PC-3 (cell line): ENCODE data around the gene RACK1. TPM values are rescaled to one million over a fixed set of nuclear protein-coding genes. Genes with fewer than 3 reads are reported as not detected.

Experiments used
- ATAC-seq: fragments of 200-7000 bp; cut with Tn5 transposase; 2 replicates; pipeline ENCODE4 v1.9.1; 2020; ENCODE audit warnings: mild to moderate bottlenecking, moderate library complexity
- BruUV-seq: library from RNA; stranded (reverse); fragments of 400-500 nt; replicated peaks from 2 replicates; lab custom pipeline; 2021; lab: Mats Ljungman, UMichigan
- CTCF ChIA-PET: fragments of 300-600 bp; sonication (Branson Sonifier 250); formaldehyde crosslinking; loops from one replicate; lab custom pipeline; 2022; ENCODE audit warnings: antibody characterized with exemption; lab: Charles Lee
- POLR2A ChIA-PET: fragments of 300-600 bp; sonication (Branson Sonifier 250); formaldehyde crosslinking; loops from one replicate; lab custom pipeline; 2022; ENCODE audit warnings: antibody characterized with exemption; ENCODE audit not compliant: unreplicated experiment; lab: Charles Lee
- DNase-seq: peaks from one replicate; pipeline ENCODE4 v3.0.0-alpha.2; 2015
- H2AFZ ChIP-seq: fragments of 300-600 bp; sonication (generic); 2 replicates; pipeline ENCODE4 v1.6.0; 2016; ENCODE audit warnings: antibody characterized with exemption, low read length
- H3F3A ChIP-seq: fragments of 300-600 bp; sonication (generic); one replicate; pipeline ENCODE4 v1.6.0; 2017; ENCODE audit warnings: antibody characterized with exemption, low read length, control low read depth, mild to moderate bottlenecking; ENCODE audit not compliant: unreplicated experiment
- H3K27ac ChIP-seq: fragments of 300-600 bp; sonication (generic); 2 replicates; pipeline ENCODE4 v1.5.1; 2016; ENCODE audit warnings: mild to moderate bottlenecking, low read length
- H3K27me3 ChIP-seq: fragments of 300-600 bp; sonication (generic); 2 replicates; pipeline ENCODE4 v1.6.1; 2016; ENCODE audit warnings: low read length, mixed read lengths
- H3K36me3 ChIP-seq: fragments of 300-600 bp; sonication (generic); 2 replicates; pipeline ENCODE4 v1.6.1; 2016; ENCODE audit warnings: low read depth, mixed run types, low read length, mixed read lengths
- H3K4me1 ChIP-seq: fragments of 300-600 bp; sonication (generic); 2 replicates; pipeline ENCODE4 v1.5.1; 2016; ENCODE audit warnings: low read length; ENCODE audit not compliant: insufficient read depth
- H3K4me2 ChIP-seq: fragments of 300-600 bp; sonication (generic); 2 replicates; pipeline ENCODE4 v1.6.0; 2016; ENCODE audit warnings: low read length
- H3K4me3 ChIP-seq: fragments of 300-600 bp; sonication (generic); 2 replicates; pipeline ENCODE4 v1.5.1; 2016; ENCODE audit warnings: mild to moderate bottlenecking, low read length, mixed read lengths
- H3K79me2 ChIP-seq: fragments of 300-600 bp; sonication (generic); 2 replicates; pipeline ENCODE4 v1.6.1; 2017; ENCODE audit warnings: low read length, mixed read lengths
- H3K9ac ChIP-seq: fragments of 300-600 bp; sonication (generic); 2 replicates; pipeline ENCODE4 v1.6.0; 2016; ENCODE audit warnings: mild to moderate bottlenecking, low read length
- H3K9me2 ChIP-seq: fragments of 300-600 bp; sonication (generic); replicated peaks from 2 replicates; pipeline ENCODE4 v1.6.1; 2016; ENCODE audit warnings: mixed run types, low read length, mixed read lengths
- H3K9me3 ChIP-seq: fragments of 300-600 bp; sonication (generic); 2 replicates; pipeline ENCODE4 v1.6.1; 2016; ENCODE audit warnings: low read length, mixed read lengths
- H4K20me1 ChIP-seq: fragments of 300-600 bp; sonication (generic); 2 replicates; pipeline ENCODE4 v1.6.1; 2016; ENCODE audit warnings: low read length, mixed read lengths
- EZH2 ChIP-seq: fragments of 300-600 bp; sonication (generic); IDR thresholded peaks from one replicate; pipeline ENCODE4 v1.6.1; 2017; ENCODE audit warnings: antibody characterized with exemption, mild to moderate bottlenecking, low read length; ENCODE audit not compliant: unreplicated experiment
- EZH2phosphoT487 ChIP-seq: fragments of 300-600 bp; sonication (generic); IDR thresholded peaks from 2 replicates; pipeline ENCODE4 v1.6.1; 2018; ENCODE audit warnings: mild to moderate bottlenecking, antibody characterized with exemption, low read length, borderline replicate concordance
- intact Hi-C: fragments of 100-400 bp; cut with micrococcal nuclease; formaldehyde crosslinking; loops from 2 replicates; pipeline ENCODE4 v1.9.0; 2023
- total RNA-seq: library from RNA; depleted of rRNA; stranded (reverse); fragments of >200 nt; gene quantifications from 2 replicates; pipeline ENCODE4 v1.2.3, GENCODE V29; 2014
- TF ChIP-seq, protein P1 (sequence below): fragments of 300-600 bp; sonication (generic); conservative IDR thresholded peaks from 2 replicates; pipeline ENCODE4 v1.5.1; 2017; ENCODE audit warnings: antibody characterized with exemption, low read depth, mild to moderate bottlenecking, low read length

Gene RACK1
- total RNA-seq, 1 experiment from 2014 or later, result 3,047 TPM

DNA sequence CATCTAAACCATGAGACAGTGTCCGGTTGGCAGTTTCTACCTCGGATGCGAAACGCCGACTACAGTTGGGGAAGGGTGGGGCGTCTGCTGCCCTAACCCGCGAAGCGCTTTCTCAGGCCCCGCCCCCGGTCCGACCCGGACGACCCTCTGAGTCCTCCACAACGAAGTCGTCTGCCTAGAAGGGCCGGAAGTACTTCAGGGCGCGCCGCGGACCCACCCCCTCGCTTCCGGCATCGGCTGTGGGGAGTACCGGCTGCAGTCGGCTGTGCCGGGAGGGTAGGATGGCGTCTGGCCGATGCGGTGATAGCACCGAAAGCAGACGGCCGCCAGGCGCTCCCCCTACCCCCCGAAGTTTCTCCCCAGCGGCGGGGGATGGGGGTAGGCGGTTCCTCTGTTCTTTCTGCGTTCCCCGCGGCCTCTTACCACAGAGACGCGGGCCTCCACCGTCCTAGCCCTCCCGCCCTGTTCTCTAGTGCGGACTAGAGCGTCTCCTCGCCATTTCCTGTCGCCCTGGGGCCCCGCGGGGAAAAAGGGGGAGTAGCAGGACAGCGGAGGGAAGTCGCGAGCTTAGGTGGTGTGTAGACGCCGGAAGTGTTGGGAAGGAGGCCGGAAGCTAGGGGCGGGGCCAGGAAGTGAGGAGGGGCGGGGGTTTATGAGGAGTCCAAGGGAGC, 20.5 kb downstream of the RACK1 start, which contains the start of gene TRIM41:
Gene TRIM41 (plus strand): TSS at position 224 of the 671 bp plus-strand sequence. CDS start 719 bp downstream, outside the sequence.
- TF ChIP-seq, protein P1, sequence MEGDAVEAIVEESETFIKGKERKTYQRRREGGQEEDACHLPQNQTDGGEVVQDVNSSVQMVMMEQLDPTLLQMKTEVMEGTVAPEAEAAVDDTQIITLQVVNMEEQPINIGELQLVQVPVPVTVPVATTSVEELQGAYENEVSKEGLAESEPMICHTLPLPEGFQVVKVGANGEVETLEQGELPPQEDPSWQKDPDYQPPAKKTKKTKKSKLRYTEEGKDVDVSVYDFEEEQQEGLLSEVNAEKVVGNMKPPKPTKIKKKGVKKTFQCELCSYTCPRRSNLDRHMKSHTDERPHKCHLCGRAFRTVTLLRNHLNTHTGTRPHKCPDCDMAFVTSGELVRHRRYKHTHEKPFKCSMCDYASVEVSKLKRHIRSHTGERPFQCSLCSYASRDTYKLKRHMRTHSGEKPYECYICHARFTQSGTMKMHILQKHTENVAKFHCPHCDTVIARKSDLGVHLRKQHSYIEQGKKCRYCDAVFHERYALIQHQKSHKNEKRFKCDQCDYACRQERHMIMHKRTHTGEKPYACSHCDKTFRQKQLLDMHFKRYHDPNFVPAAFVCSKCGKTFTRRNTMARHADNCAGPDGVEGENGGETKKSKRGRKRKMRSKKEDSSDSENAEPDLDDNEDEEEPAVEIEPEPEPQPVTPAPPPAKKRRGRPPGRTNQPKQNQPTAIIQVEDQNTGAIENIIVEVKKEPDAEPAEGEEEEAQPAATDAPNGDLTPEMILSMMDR, result no peak
- Histone ChIP-seq H2AFZ (peak within 1 kb of the TSS; percentile 77), H3K27me3 (no peaks in the 10 kb centered on the region), H3K4me3 (peak within 1 kb of the TSS; percentile 80), H3K9me3 (no peaks in the 10 kb centered on the region), H3K79me2 (peaks cover 38% of the 10 kb centered on the region), H3K4me2 (peak within 1 kb of the TSS; percentile 97), H4K20me1 (no peaks in the 10 kb centered on the region), H3K9me2 (no peaks in the 10 kb centered on the region), H3F3A (peaks cover 11% of the 10 kb centered on the region), H3K9ac (peak within 1 kb of the TSS; percentile 95), H3K27ac (peak within 1 kb of the TSS; percentile 80), H3K4me1 (peaks cover 29% of the 10 kb centered on the region), H3K36me3 (no peaks in the 10 kb centered on the region)
- intact Hi-C loops, result loop anchor here (1.0 to 2.0 kb wide), 4 partner anchors 16 to 39 kb away; partner anchors contain the start of gene RACK1
- ATAC-seq (peak; percentile 70), DNase-seq (peak; percentile 97)
- ChIA-PET CTCF (interaction anchor here (0.6 to 1.0 kb wide), 2 partner anchors 32 to 52 kb away, joined by 3 to 4 read pairs; no protein-coding TSS in a partner anchor), POLR2A (interaction anchor here (0.6 to 1.0 kb wide), 4 partner anchors 12 to 42 kb away, joined by 3 to 14 read pairs (median 4); no protein-coding TSS in a partner anchor)
- no TSS peak for BruUV-seq

DNA sequence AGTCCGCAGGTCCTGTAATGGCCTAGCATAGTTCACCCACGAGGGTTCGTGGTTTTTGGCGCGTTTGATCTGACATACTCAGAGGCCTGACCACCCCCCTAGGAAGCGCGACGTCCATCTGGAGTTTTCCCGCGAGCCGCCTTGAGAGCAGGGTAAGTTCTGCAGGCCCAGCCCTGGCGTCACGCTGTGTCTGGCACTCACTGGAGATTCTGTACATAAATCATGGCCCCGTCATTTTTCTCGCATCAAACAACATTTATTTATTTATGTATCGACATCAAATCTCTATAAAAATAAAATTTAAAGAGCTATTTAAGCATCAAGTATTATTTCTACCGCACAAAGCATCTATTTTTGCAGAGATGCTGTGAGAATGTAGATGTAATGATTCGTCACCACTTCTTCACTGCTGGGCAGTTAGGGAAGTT, 21.1 kb downstream of the RACK1 start:
- H2AFZ ChIP-seq, result peak overlapping the region; percentile 77
- POLR2A ChIA-PET, result no interaction called here
- H3K36me3 ChIP-seq, result no peaks in the 10 kb centered on the region
- ATAC-seq, result peak; percentile 6; the same call in 1 of the 2 replicates
- peak overlapping the region; percentile 95 for H3K9ac ChIP-seq
- CTCF ChIA-PET, result no interaction called here
- intact Hi-C loops, result loop anchor here (1.0 to 2.0 kb wide), 6 partner anchors 15 to 40 kb away; partner anchors contain the start of gene RACK1
- TF ChIP-seq, protein P1, result no peak
- TF ChIP-seq EZH2phosphoT487 (no peak), EZH2 (no peak)
- no peaks in the 10 kb centered on the region for H3K9me2 ChIP-seq
- peak overlapping the region; percentile 97 for H3K4me2 ChIP-seq
- no peaks in the 10 kb centered on the region for H3K27me3 ChIP-seq
- peak overlapping the region; percentile 80 for H3K4me3 ChIP-seq
- peaks cover 29% of the 10 kb centered on the region for H3K4me1 ChIP-seq
- BruUV-seq, result no TSS peak
- no peak for DNase-seq
- H3K27ac ChIP-seq, result peak overlapping the region; percentile 80
- H3F3A ChIP-seq, result peaks cover 15% of the 10 kb centered on the region
- peaks cover 37% of the 10 kb centered on the region for H3K79me2 ChIP-seq
- H4K20me1 ChIP-seq, result no peaks in the 10 kb centered on the region
- H3K9me3 ChIP-seq, result no peaks in the 10 kb centered on the region
